ENCODE data around the gene COQ8B.

GRCh38 chr19:40685563-40685962 lies 31.1 kb downstream of the COQ8B start:
- TF ChIP-seq POLR2A (IDR thresholded peaks at IDR 0.05), result no peak
- no peak for TF ChIP-seq CTCF (IDR thresholded peaks at IDR 0.05)
- no peak for TF ChIP-seq EP300 (IDR thresholded peaks at IDR 0.05)
- no peak for TF ChIP-seq POLR2AphosphoS5 (IDR thresholded peaks at IDR 0.05)

All from suprapubic skin (tissue), 4 donors.